ENCODE results near the gene SH3GL1.
A peak's percentile ranks its signal among the peaks of the same experiment; 100 is the strongest.

SH3GL1 gene

DNA sequence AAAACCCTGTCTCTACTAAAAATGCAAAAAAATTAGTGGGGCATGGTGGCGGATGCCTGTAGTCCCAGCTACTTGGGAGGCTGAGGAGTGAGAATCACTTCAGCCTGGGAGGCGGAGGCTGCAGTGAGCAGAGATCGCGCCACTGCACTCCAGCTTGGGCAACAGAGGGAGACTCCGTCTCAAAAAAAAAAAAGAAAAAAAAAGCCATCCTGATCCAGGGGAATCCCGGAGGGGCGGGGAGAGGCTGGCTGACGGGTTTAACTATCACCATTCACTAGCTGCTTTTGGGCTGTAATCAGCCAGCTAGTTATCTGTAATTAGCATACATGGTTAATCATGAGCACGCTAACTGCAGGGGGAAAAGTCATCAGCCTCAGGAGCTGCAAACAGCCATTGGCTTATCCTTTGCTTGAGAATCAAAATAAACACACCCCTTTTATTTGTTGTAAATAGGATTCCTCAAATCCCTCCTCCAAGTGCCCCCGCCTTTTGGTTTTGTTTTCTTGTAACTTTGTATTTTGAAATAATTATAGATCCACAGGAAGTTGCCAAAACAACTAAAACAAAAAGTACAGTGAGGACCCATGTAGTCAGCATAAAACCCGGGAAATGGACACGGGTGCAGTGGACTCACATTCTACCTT is 86.4 kb downstream of the SH3GL1 start:
- peak; percentile 25 for DNase-seq (ENCODE audit: low read depth)
- TF ChIP-seq CTCF (IDR thresholded peaks at IDR 0.05; ENCODE audit: insufficient read depth, low read depth, low read length, missing control alignments) = no peak

More for the DNA sequence above, 86.4 kb downstream of the SH3GL1 start:
- no peak overlapping the region for H3K4me3 ChIP-seq (ENCODE audit: low read length)
